HG03439 (cell line): ENCODE measurements around the gene WDR11.

ENCODE experiments used
- ATAC-seq: cut with Tn5 transposase; IDR thresholded peaks from one replicate; pipeline ENCODE4 v1.9.1; 2021; ENCODE audit warnings: mild to moderate bottlenecking, moderate library complexity; ENCODE audit not compliant: unreplicated experiment

Gene WDR11

GRCh38 chr10:120942806-120943413, 91.7 kb downstream of the WDR11 start:
- ATAC-seq = peak; percentile 92

GRCh38 chr10:120943542-120943941, 92.4 kb downstream of the WDR11 start:
- no peak for ATAC-seq

- ATAC-seq = no peak
These were observed 93.5 kb downstream of the WDR11 start for GRCh38 chr10:120944586-120945125.

GRCh38 chr10:120945182-120945581, 94.0 kb downstream of the WDR11 start:
- ATAC-seq = no peak

GRCh38 chr10:120945801-120946302, 94.7 kb downstream of the WDR11 start:
- no peak for ATAC-seq

- no peak for ATAC-seq
These were observed 95.3 kb downstream of the WDR11 start for GRCh38 chr10:120946497-120946896.

GRCh38 chr10:120948889-120949608, 97.9 kb downstream of the WDR11 start:
- ATAC-seq = peak; percentile 92

GRCh38 chr10:120949609-120950031, 98.5 kb downstream of the WDR11 start:
- ATAC-seq = no peak

- ATAC-seq = no peak
These were observed 98.9 kb downstream of the WDR11 start for GRCh38 chr10:120950051-120950561.

- no peak for ATAC-seq
These were observed 100.1 kb downstream of the WDR11 start for GRCh38 chr10:120951288-120951687.

- no peak for ATAC-seq
These were observed 102.7 kb downstream of the WDR11 start for GRCh38 chr10:120953897-120954296.
